Measurements from ENCODE around the gene TMEM59L.

DNA sequence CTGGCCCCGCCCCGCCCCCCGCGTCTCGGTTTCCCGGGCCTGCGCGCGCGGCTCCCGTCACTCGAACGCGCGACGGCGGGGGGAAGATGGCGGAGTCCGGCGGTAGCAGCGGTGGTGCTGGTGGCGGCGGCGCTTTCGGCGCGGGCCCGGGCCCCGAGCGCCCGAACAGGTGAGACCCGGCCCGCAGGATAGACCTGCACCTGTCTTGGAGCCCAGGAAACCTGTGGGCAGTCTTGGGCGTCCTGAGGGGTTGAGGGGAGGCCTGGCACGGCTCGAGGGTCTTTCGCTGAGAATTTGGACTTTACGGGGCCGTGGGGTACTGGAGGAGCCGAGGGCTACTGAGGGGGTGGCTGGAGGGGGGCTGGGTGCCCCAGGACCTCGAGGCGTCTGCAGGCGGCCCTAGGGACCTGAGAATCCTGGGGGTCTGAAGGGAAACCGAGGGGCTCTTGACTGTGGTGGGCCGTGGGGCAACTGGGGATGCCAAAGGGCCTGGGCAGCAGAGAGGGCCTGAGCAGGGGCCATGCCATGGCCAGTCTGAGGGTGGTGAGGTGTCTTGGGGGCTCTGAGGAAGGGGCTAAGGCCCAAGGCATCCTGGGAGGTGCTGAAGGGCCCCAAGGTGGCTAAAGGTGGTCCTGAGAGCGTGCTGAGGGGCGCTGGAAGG lies 24.4 kb downstream of the TMEM59L start, which contains the start of gene KLHL26:
- TF ChIP-seq, protein P1, sequence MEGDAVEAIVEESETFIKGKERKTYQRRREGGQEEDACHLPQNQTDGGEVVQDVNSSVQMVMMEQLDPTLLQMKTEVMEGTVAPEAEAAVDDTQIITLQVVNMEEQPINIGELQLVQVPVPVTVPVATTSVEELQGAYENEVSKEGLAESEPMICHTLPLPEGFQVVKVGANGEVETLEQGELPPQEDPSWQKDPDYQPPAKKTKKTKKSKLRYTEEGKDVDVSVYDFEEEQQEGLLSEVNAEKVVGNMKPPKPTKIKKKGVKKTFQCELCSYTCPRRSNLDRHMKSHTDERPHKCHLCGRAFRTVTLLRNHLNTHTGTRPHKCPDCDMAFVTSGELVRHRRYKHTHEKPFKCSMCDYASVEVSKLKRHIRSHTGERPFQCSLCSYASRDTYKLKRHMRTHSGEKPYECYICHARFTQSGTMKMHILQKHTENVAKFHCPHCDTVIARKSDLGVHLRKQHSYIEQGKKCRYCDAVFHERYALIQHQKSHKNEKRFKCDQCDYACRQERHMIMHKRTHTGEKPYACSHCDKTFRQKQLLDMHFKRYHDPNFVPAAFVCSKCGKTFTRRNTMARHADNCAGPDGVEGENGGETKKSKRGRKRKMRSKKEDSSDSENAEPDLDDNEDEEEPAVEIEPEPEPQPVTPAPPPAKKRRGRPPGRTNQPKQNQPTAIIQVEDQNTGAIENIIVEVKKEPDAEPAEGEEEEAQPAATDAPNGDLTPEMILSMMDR (IDR thresholded peaks at IDR 0.05): no peak
- TF ChIP-seq EZH2phosphoT487 (IDR thresholded peaks at IDR 0.05): no peak
- no peak for TF ChIP-seq EZH2 (IDR thresholded peaks at IDR 0.05)

All from neural progenitor cell (in vitro differentiated cells).